Peyer's patch (tissue), 4 donors: Measurements from ENCODE around the gene TMEM37. TPM values are rescaled to one million over a fixed set of nuclear protein-coding genes. Genes with fewer than 3 reads are reported as not detected.

Experiments used
- DNase-seq, 3 donors: peaks; one replicate each; pipeline ENCODE4 v3.0.0-alpha.2; 2017 to 2019
- H3K27ac ChIP-seq, 4 donors: fragments of 200-600 bp; sonication (generic); one replicate each; pipeline ENCODE4 v1.5.1; 2016 to 2019
- H3K27me3 ChIP-seq, 2 donors: fragments of 200-600 bp; sonication (generic); one replicate each; pipeline ENCODE4 v1.5.1; 2019
- H3K36me3 ChIP-seq, 3 donors: fragments of 200-600 bp; sonication (generic); one replicate each; pipeline ENCODE4 v1.5.1; 2016 to 2019
- H3K4me1 ChIP-seq, 4 donors: fragments of 200-600 bp; sonication (generic); one replicate each; pipeline ENCODE4 v1.5.1; 2016 to 2019
- H3K4me3 ChIP-seq, 4 donors: fragments of 200-600 bp; sonication (generic); 1 replicate in 3 of 4; 2 replicates in 1 of 4; pipeline ENCODE4 v1.5.1; 2016 to 2019; ENCODE audit warnings: mild to moderate bottlenecking in 1 of 4
- H3K9me3 ChIP-seq, 4 donors: fragments of 200-600 bp; sonication (generic); one replicate each; pipeline ENCODE4 v1.5.1; 2016 to 2019; ENCODE audit warnings: mild to moderate bottlenecking in 1 of 4
- CTCF ChIP-seq, 6 experiments: fragments of 450-650 bp in 4 of 6; fragments of 200-600 bp in 2 of 6; sonication (generic) in 1 of 6; IDR thresholded peaks; one replicate each; pipeline ENCODE4 v1.5.1; 2017 to 2019; ENCODE audit warnings: antibody characterized with exemption in 6 of 6, mild to moderate bottlenecking in 3 of 6, moderate library complexity in 1 of 6
- POLR2A ChIP-seq, 2 donors: fragments of 450-650 bp; IDR thresholded peaks; one replicate each; pipeline ENCODE4 v1.5.1; 2017; ENCODE audit warnings: antibody characterized with exemption in 2 of 2, mild to moderate bottlenecking in 2 of 2, moderate library complexity in 2 of 2
- total RNA-seq, 4 donors: library from RNA; depleted of rRNA; stranded (reverse); fragments of >200 nt; gene quantifications; one replicate each; pipeline ENCODE4 v1.1.0, GENCODE V29; 2016

Gene TMEM37
- total RNA-seq, 4 donors from 2014 or later: 17.3 to 542 (median 214) TPM

DNA sequence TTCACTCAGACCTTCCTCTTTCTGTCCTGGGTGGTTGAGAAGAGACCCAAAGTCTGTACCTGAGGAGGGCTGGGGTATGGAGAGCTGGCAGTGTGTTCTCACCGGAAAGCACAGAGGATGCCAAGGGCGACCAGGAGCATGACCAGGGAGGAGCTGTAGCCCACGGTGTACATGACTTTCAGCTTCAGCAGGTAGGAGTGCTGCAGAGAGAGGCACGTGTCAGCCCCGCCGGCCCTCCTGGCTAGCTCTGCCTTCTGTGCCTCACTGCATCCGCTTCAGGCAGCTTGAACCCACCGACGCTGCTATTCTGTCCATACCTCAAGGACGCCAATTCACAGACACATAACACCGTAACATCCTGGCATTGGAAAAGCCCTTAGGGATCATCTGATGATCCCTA, 34.0 kb downstream of the TMEM37 start:
- H3K27me3 ChIP-seq: no peaks in the 10 kb centered on the region
- H3K9me3 ChIP-seq: no peaks in the 10 kb centered on the region
- no peak overlapping the region for H3K27ac ChIP-seq
- DNase-seq: no peak
- no peaks in the 10 kb centered on the region for H3K4me1 ChIP-seq
- no peaks in the 10 kb centered on the region for H3K36me3 ChIP-seq
- H3K4me3 ChIP-seq: no peak overlapping the region
- no peak for TF ChIP-seq POLR2A (IDR thresholded peaks at IDR 0.05)
- TF ChIP-seq CTCF (IDR thresholded peaks at IDR 0.05): no peak

- Histone ChIP-seq H3K27me3 (no peaks in the 10 kb centered on the region), H3K36me3 (no peaks in the 10 kb centered on the region), H3K4me1 (no peaks in the 10 kb centered on the region), H3K4me3 (no peak overlapping the region), H3K9me3 (no peaks in the 10 kb centered on the region), H3K27ac (no peak overlapping the region)
- no peak for DNase-seq
- TF ChIP-seq CTCF (IDR thresholded peaks at IDR 0.05) (no peak), POLR2A (IDR thresholded peaks at IDR 0.05) (no peak)
Observed at GRCh38 chr2:119466373-119466772, 34.7 kb downstream of the TMEM37 start.

DNA sequence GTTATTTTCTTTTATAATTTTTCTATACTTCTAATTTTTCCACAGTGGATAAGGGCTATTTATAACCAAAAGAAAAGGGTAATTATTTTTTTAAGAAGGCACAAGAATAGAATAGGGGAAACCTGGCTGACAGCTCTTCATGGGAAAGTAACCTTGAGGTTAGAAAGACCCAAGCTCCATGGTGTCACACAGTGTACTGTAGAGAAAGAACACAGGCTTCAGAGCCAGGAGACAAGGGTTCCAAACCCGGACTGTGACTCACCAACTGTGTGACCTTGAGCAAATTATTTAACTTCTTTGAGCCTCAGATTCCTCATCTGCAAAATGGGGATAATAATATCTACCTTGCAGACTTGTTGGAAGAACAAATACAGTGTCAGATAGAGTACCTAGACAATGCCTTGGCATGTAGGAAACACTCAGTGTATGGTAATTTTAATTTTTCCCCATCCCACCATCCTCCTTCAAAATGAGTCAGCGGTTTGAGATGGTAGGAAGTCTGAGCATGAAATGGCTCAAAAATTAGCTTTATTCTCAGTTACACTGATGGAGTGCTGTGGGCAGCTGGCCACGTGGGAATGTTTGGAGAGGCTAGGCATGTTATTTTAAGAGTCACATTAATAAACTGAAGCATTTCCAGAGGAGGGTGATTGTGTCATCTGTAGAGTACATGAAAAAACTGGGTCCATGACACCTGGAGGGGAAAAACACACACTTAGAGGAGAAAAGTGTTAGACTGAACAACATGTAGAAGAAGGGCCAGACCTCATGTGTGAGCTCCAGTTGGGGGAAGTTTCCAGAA, 36.7 kb downstream of the TMEM37 start:
- no peak for DNase-seq
- TF ChIP-seq POLR2A (IDR thresholded peaks at IDR 0.05): no peak
- no peak for TF ChIP-seq CTCF (IDR thresholded peaks at IDR 0.05)

GRCh38 chr2:119469131-119469530, 37.5 kb downstream of the TMEM37 start:
- H3K27me3 ChIP-seq: no peaks in the 10 kb centered on the region
- H3K27ac ChIP-seq: no peak overlapping the region
- no peak for DNase-seq
- H3K9me3 ChIP-seq: no peaks in the 10 kb centered on the region
- no peaks in the 10 kb centered on the region for H3K4me1 ChIP-seq
- no peaks in the 10 kb centered on the region for H3K36me3 ChIP-seq
- TF ChIP-seq CTCF (IDR thresholded peaks at IDR 0.05): no peak
- no peak for TF ChIP-seq POLR2A (IDR thresholded peaks at IDR 0.05)
- no peak overlapping the region for H3K4me3 ChIP-seq

More for the DNA sequence above, 36.7 kb downstream of the TMEM37 start:
- Histone ChIP-seq H3K27me3 (no peaks in the 10 kb centered on the region), H3K4me1 (no peaks in the 10 kb centered on the region), H3K4me3 (no peak overlapping the region), H3K9me3 (no peaks in the 10 kb centered on the region), H3K36me3 (no peaks in the 10 kb centered on the region), H3K27ac (no peak overlapping the region)

DNA sequence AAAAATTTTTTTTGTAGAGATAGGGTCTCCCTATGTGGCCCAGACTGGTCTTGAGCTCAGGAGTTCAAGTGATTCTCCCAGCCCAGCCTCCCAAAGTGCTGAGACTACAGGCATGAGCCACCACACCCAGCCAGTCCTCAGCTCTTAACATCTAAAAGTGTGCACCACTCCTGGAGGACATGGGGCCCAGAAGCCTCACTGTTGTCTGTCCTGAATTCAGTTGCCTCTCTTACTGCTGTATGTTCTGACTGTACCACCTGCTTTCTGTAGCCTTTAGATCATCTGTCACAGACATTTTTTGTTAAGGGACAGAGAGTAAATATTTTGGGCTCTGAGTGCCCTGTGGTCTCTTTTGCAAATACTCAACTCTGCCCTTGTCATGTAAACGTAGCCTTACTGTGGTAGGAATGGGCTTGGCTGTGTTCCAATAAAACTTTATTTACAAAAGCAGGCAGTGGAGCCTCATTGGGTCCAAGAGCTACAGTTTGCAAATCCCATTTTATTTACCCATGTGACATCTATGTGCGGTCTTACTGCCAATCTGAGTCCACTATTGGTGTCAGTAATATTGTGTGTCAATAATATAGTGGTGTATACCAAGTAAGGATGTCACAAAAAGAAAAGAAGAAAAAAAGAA, 38.1 kb downstream of the TMEM37 start:
- no peaks in the 10 kb centered on the region for H3K4me1 ChIP-seq
- no peaks in the 10 kb centered on the region for H3K36me3 ChIP-seq

More for the DNA sequence above, 38.1 kb downstream of the TMEM37 start:
- no peaks in the 10 kb centered on the region for H3K27me3 ChIP-seq
- no peak for DNase-seq
- H3K27ac ChIP-seq: no peak overlapping the region
- TF ChIP-seq CTCF (IDR thresholded peaks at IDR 0.05): no peak
- no peak for TF ChIP-seq POLR2A (IDR thresholded peaks at IDR 0.05)
- no peaks in the 10 kb centered on the region for H3K9me3 ChIP-seq
- no peak overlapping the region for H3K4me3 ChIP-seq
